ENCODE measurements around the gene TSPYL1.

The TSPYL1 gene

DNA sequence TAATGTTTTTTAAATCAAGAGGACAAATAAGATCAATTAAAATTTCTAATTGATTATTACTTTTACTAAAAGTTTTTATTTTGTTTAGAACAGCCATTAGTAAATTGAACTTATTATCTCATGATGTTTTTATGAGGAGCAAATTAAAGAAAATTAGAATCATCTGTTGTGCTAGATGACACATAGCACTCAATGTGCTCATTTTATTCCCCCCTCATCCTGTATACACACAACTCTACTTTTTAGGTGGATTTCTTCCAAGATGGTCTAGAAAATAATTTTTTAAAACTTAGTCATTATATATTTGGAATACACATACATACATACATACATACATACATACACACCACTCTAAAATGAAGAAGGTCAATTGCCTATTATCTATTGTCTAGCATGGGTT, 29.3 kb upstream of the TSPYL1 start:
- no peak overlapping the region for H3K4me3 ChIP-seq (ENCODE audit: low read length)
- TF ChIP-seq, protein P1, sequence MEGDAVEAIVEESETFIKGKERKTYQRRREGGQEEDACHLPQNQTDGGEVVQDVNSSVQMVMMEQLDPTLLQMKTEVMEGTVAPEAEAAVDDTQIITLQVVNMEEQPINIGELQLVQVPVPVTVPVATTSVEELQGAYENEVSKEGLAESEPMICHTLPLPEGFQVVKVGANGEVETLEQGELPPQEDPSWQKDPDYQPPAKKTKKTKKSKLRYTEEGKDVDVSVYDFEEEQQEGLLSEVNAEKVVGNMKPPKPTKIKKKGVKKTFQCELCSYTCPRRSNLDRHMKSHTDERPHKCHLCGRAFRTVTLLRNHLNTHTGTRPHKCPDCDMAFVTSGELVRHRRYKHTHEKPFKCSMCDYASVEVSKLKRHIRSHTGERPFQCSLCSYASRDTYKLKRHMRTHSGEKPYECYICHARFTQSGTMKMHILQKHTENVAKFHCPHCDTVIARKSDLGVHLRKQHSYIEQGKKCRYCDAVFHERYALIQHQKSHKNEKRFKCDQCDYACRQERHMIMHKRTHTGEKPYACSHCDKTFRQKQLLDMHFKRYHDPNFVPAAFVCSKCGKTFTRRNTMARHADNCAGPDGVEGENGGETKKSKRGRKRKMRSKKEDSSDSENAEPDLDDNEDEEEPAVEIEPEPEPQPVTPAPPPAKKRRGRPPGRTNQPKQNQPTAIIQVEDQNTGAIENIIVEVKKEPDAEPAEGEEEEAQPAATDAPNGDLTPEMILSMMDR (IDR thresholded peaks at IDR 0.05; ENCODE audit: insufficient read depth, low read depth, low read length, missing control alignments), result no peak
- no peak for DNase-seq (ENCODE audit: low read depth)

DNA sequence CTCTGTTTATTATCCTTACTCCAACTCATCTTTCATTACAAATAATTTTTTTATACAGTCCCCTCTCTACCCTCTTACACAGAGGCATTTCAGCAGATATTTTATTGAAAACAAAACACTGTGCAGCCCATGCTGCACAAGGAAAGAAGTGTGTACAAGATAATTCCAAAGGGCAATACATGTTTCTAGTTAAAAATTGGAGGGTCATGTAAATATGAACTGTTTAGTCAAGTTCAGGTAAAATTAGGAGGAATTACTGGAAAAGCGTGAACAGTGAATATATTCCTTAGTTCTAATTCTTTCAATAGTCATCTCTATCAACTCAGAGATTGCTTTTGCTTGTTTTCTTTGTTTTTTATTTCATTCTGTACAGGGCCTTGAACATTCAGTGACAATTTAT, 27.9 kb upstream of the TSPYL1 start:
- TF ChIP-seq, protein P1 (IDR thresholded peaks at IDR 0.05; ENCODE audit: insufficient read depth, low read depth, low read length, missing control alignments), result no peak
- H3K4me3 ChIP-seq (ENCODE audit: low read length), result no peak overlapping the region
- no peak for DNase-seq (ENCODE audit: low read depth)

DNA sequence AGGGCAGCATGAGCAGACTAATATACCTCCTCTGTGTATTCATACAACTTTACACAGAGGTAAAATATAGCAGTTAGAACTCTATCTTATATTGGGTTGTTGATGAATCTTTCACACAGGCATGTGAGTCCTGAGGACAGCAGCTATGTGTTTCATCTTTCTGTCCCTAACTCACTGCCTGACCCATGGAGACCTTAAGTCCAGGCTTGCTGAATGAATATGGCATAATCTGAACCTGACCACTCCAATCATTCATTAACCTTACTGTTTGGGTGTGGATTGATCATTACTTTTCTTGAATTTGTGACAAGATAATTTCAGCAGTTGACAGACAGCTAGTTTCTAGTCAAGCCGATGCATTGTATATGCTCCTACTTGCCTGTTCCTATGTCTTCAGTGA, 27.3 kb upstream of the TSPYL1 start:
- DNase-seq (ENCODE audit: low read depth), result no peak
- H3K4me3 ChIP-seq (ENCODE audit: low read length), result no peak overlapping the region
- TF ChIP-seq, protein P1 (IDR thresholded peaks at IDR 0.05; ENCODE audit: insufficient read depth, low read depth, low read length, missing control alignments), result no peak

DNA sequence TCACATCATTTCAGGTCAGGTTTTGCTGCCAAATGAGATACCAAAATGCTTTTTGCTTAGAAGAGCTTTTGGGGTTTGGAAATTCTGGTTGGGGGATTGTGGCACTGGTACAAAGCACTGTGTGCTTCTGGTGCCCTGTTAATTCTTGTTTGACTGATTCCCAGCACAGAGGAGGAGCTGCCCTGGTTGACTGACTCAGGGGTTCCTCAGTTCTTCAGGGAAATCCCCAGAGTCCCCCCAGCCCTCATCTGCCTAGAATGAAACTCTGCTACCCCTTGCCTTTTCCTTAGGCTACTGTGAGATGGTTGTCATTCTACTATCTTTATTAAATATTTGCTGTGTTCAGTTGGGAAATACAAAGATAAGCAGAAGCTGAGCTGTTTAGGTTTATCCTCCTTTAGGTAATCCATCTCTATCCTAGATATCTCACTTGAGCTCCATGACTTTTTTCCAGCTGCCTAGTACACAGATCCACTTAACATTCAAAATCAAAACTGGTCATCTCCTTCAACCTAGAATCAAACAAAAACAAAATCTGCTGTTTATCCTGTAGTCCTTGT, 24.9 kb upstream of the TSPYL1 start:
- TF ChIP-seq, protein P1 (IDR thresholded peaks at IDR 0.05; ENCODE audit: insufficient read depth, low read depth, low read length, missing control alignments), result no peak
- no peak overlapping the region for H3K4me3 ChIP-seq (ENCODE audit: low read length)
- DNase-seq (ENCODE audit: low read depth), result no peak

DNA sequence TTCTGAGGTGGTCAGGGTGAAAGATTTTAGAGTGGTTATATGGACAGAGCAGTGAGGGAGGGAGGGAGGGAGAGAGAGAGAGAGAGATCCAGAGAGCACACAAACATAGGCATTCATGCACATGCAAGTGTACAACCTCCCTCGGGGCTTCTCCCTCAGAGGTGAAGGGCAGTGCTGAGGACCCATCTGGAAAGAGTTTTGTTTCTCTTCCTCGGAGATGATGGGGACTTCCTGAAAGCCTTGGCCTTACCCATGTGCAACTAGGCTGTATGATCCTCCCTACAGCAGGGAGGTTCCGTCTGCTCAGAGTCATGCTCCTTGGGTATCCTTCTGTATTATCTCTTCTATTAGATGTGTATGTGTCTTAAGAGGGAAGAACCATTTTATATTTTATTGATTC, 21.4 kb upstream of the TSPYL1 start:
- H3K4me3 ChIP-seq (ENCODE audit: low read length), result no peak overlapping the region
- TF ChIP-seq, protein P1 (IDR thresholded peaks at IDR 0.05; ENCODE audit: insufficient read depth, low read depth, low read length, missing control alignments), result no peak
- no peak for DNase-seq (ENCODE audit: low read depth)

DNA sequence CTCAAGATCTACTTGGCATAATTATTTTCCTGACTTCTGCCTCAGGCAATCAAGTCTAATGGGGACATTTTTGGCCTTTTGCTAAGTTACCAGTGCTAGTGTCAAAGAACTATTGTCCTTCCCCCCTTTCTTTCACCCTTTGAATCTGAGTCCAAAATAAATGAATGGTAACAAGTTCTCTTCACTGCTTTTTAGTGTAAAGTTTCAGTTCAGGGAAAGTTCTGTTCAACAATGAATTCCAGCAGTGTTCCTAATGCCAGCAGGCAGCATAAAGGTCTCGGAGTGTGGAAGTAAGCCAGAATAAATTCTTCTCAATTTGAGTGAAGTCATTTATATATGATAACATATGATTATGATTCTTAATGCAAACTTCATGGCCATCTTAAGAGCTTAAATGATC, 20.8 kb upstream of the TSPYL1 start:
- DNase-seq (ENCODE audit: low read depth), result no peak
- no peak overlapping the region for H3K4me3 ChIP-seq (ENCODE audit: low read length)
- TF ChIP-seq, protein P1 (IDR thresholded peaks at IDR 0.05; ENCODE audit: insufficient read depth, low read depth, low read length, missing control alignments), result no peak

DNA sequence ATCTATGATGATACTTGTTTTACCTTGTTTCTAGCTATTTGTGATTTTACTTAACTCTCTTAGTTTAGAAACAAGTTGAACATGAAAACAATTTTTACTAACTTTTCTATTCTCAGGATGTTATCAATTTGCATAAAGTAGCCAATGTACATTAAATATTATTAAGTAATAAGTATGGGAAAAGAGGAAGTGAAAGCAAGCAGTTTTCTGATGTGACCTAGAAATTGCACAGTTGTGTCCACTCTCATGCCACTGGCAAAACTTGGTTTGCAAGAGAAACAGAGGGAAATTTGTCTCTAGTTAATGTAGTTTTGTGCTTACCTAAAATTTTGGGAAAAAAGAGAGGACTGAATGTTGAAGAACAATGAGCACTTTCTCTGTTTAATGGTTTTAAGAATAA, 19.2 kb upstream of the TSPYL1 start:
- TF ChIP-seq, protein P1 (IDR thresholded peaks at IDR 0.05; ENCODE audit: insufficient read depth, low read depth, low read length, missing control alignments), result no peak

More for the DNA sequence above, 19.2 kb upstream of the TSPYL1 start:
- no peak overlapping the region for H3K4me3 ChIP-seq (ENCODE audit: low read length)
- DNase-seq (ENCODE audit: low read depth), result no peak

Data from epithelial cell of esophagus (primary cell).